Stomach smooth muscle (tissue), 2 donors: ENCODE data around the gene SH2D7.

Source experiments
- H3K27ac ChIP-seq: one replicate; pipeline ENCODE4 v1.7.0; 2013; ENCODE audit warnings: mild to moderate bottlenecking, low read length, inconsistent platforms
- H3K27me3 ChIP-seq, 2 donors: one replicate each; pipeline ENCODE4 v1.7.0; 2013; ENCODE audit warnings: low read length in 2 of 2; ENCODE audit not compliant: insufficient read depth in 2 of 2, control insufficient read depth in 1 of 2
- H3K36me3 ChIP-seq, 2 donors: one replicate each; pipeline ENCODE4 v1.7.0; 2013; ENCODE audit warnings: low read length in 2 of 2; ENCODE audit not compliant: control insufficient read depth in 2 of 2, insufficient read depth in 2 of 2
- H3K4me1 ChIP-seq: one replicate; pipeline ENCODE4 v1.7.0; 2013; ENCODE audit warnings: low read length; ENCODE audit not compliant: control insufficient read depth, insufficient read depth
- H3K4me3 ChIP-seq, 2 donors: one replicate each; pipeline ENCODE4 v1.7.0; 2013; ENCODE audit warnings: low read length in 2 of 2
- H3K9ac ChIP-seq, 2 donors: one replicate each; pipeline ENCODE4 v1.7.0; 2013; ENCODE audit warnings: low read length in 2 of 2, mild to moderate bottlenecking in 1 of 2
- H3K9me3 ChIP-seq, 2 donors: one replicate each; pipeline ENCODE4 v1.7.0; 2013; ENCODE audit warnings: low read length in 2 of 2; ENCODE audit not compliant: control insufficient read depth in 2 of 2
- donor health status: healthy.
- donor health status: Pancreatic carcinoma.

The SH2D7 gene

DNA sequence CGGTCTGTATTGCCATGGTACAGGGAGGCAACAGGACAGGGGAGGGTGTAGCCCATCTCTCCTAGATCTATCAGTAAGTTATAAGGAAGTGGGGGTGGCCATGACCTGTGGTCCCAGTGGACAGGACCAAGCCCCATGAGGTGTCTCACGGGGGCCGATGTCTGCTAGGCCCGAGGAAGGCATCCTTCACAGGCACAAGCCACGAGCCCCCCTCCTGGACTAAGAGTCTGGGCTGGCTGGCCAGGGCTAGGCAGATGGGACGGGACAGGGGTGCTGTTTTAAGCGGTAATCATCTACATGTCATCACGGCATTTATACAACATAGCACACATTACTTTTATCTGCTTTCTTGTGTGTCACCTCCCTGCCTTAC lies 12.3 kb upstream of the SH2D7 start:
- no peaks in the 10 kb centered on the region for H3K9me3 ChIP-seq
- no peaks in the 10 kb centered on the region for H3K27me3 ChIP-seq
- H3K27ac ChIP-seq: no peak overlapping the region
- H3K4me1 ChIP-seq: peaks cover 24% of the 10 kb centered on the region
- no peak overlapping the region for H3K9ac ChIP-seq
- no peak overlapping the region for H3K4me3 ChIP-seq
- no peaks in the 10 kb centered on the region for H3K36me3 ChIP-seq

DNA sequence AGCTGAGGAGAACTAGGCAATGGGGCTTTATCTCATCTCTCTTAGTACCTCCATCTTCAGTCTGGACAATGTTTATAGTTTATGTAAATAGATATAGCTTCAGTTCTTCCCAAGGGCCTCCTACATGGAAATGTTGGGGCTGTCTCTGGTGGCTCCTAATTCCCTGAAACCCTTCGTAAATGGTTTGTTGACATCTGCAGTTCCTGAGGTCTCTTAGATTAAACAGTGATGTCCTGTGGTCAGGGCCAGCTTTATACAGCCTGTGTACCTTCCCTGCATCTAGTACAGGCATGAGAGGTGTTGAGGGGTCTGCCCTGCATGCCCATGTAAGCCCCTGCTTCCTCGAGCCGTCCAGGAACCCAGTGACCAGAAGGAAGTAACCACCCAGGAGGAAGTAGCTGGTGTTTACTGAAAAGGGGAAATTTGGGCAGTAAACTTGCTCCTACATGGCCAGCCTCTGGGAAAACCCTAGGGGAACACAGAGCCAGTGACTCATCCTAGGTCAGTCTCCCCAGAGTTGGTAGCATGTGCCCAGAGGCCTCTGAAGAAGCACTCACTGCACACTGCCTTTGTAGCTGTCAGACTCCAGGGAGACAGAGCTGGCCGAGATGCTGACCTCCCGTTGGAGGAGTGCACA lies 10.1 kb upstream of the SH2D7 start:
- Histone ChIP-seq H3K36me3 (no peaks in the 10 kb centered on the region), H3K9me3 (no peaks in the 10 kb centered on the region), H3K9ac (no peak overlapping the region), H3K4me3 (no peak overlapping the region), H3K27ac (no peak overlapping the region), H3K27me3 (no peaks in the 10 kb centered on the region), H3K4me1 (peaks cover 8% of the 10 kb centered on the region)

DNA sequence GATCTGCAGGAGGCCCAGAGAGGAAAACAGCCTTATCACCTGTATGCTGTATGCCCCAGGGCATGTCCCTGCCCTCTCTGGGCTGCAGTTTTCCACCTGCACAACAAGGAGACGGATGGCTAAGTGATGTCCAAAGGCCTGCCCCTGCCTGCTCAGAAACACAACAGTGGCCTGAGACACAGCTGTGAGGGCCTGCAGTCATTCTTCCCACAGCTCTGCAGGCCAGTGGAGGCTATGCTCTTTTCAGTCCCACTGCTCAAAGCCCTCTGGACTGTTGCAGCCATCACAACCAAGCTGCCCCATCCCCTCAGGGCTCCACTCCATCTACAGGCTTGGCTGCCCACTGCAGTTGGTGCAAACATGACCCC lies 9.6 kb upstream of the SH2D7 start:
- Histone ChIP-seq H3K9ac (no peak overlapping the region), H3K27me3 (no peaks in the 10 kb centered on the region), H3K9me3 (no peaks in the 10 kb centered on the region), H3K4me3 (no peak overlapping the region), H3K27ac (no peak overlapping the region), H3K36me3 (no peaks in the 10 kb centered on the region), H3K4me1 (peaks cover 8% of the 10 kb centered on the region)

DNA sequence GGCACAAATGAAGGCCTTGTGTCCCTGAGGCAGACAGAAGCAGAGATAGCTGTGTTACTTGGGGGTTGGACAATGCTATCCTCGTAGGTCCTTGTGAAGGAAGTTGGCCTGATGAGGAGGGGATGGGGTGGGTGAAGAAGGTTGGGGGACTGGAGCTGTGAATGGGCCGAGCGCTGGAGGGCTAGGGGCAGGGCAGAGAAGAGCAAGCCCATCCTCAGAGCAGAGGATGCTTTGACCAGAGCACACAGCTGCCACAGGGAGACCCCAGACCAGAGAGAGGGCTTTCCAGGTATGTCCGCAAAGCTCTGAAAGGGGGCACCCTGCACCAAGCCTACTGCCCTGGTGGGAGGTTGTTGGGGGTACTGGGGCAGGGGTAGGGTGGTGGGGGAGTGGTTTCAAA lies 9.2 kb upstream of the SH2D7 start:
- Histone ChIP-seq H3K9me3 (no peaks in the 10 kb centered on the region), H3K4me1 (peaks cover 5% of the 10 kb centered on the region), H3K9ac (no peak overlapping the region), H3K27ac (no peak overlapping the region), H3K27me3 (no peaks in the 10 kb centered on the region), H3K4me3 (no peak overlapping the region), H3K36me3 (no peaks in the 10 kb centered on the region)

DNA sequence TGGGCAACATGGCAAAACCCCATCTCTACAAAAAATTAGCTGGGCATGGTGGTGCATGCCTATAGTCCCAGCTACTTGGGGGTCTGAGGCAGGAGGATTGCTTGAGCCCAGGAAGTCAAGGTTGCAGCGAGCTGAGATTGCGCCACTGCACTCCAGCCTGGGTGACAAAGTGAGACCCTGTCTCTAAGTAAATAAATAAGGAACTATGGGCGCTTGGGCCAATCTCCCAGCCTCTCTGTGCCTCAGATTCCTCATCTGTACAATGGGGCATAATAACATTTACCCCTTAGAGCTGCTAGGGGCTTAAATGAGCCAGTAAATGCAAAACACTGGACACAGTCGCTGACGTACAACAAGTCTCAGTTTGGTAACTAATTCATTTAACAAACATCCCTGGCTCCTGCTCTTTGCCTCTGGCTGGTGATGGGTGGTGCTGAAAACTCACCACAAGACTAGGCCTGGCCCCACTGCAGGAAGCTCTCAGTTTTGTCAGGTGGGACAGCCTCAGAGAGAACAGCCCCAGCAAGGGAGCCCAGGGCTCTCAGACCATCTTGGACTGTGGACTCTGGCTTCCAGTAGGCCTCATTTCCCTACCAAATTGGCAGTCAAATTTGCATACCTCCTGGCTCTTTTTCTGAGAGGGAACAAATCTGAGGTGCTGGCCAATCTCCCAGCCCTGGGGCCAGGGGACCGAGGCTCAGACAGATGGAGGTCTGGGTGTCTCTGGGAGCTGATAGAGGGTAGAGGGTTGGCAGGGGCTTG lies 8.5 kb upstream of the SH2D7 start:
- Histone ChIP-seq H3K4me3 (no peak overlapping the region), H3K4me1 (peaks cover 5% of the 10 kb centered on the region), H3K36me3 (no peaks in the 10 kb centered on the region), H3K27ac (no peak overlapping the region), H3K9me3 (no peaks in the 10 kb centered on the region), H3K27me3 (no peaks in the 10 kb centered on the region), H3K9ac (no peak overlapping the region)

DNA sequence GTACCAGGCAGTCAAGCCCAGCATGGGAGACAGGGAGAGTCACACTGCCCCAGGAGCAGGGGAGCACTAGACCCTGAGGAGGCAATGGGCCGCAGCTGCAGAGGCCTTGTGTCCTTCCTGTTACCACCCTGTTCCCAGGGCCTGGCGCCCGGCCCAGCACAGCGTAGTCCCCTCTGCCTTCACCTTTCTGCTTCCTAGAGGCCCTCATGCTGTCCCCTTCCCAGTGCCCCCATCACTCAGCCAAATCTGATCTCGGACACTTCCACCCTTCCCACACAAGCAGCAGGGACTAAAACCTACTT lies 8.0 kb upstream of the SH2D7 start:
- Histone ChIP-seq H3K36me3 (no peaks in the 10 kb centered on the region), H3K4me1 (peaks cover 5% of the 10 kb centered on the region)

DNA sequence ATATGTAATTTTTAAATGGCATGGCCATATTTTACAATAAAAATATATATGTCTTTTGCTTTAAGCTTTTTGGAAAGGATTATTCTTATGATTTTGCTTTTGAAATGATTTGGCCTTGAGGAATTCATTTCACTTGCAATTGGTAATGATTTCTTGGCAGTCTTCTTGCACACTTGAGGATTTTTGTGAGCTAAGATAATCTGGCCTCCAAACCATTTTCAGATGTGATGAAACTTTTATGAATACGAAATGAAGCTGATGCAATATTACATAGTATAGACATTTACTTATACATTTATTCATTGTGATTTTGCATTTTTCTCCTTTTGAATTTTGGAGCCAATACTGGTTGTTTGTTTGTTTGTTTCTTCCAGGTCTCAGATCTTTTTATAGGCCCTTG lies 6.4 kb upstream of the SH2D7 start:
- Histone ChIP-seq H3K27ac (no peak overlapping the region), H3K9ac (no peak overlapping the region), H3K27me3 (no peaks in the 10 kb centered on the region), H3K9me3 (no peaks in the 10 kb centered on the region), H3K4me3 (no peak overlapping the region), H3K4me1 (peaks cover 5% of the 10 kb centered on the region), H3K36me3 (no peaks in the 10 kb centered on the region)

More for the DNA sequence above, 8.0 kb upstream of the SH2D7 start:
- no peak overlapping the region for H3K9ac ChIP-seq
- no peaks in the 10 kb centered on the region for H3K9me3 ChIP-seq
- no peak overlapping the region for H3K4me3 ChIP-seq
- no peaks in the 10 kb centered on the region for H3K27me3 ChIP-seq
- no peak overlapping the region for H3K27ac ChIP-seq

DNA sequence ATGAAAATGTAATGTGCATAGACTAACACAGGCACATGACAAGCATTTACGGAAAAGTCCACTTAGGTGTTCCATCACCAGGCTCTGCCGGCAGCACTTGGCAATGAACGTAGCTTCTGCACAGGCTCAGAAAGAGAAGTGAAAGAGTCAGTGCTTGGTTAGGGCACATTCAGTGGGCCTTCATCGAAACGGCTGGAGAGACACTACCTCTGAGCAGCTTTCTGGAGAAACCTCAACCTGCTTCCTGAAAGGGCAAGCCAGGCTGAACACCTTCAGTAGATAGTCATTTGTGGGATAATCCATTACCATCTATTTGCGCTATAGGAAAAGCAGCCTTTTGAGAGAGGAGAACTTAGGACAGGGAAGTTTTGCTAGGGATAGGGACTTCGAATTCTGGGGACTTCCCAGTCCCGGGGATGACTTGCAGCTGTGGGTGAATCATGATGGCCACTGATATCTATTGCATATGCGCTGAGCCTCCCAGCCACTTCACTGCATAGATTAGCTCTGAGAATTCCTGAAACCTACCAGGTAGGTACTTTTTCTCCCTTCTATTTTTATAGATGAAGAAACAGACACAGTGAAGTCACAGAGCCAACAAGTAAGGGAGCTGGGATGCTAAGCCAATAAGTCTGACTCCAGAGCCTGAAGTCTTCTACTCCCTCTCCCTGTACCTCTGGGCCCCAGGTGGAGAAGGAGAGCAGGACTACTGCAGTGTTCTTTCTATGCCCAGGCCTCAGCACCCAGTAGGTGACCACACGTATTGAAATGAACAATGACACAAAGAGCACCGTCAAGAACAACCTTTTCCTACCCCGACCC lies 4.2 kb upstream of the SH2D7 start:
- Histone ChIP-seq H3K27me3 (no peaks in the 10 kb centered on the region), H3K36me3 (no peaks in the 10 kb centered on the region), H3K9me3 (no peaks in the 10 kb centered on the region), H3K27ac (no peak overlapping the region), H3K4me1 (peaks cover 12% of the 10 kb centered on the region), H3K4me3 (no peak overlapping the region), H3K9ac (no peak overlapping the region)

DNA sequence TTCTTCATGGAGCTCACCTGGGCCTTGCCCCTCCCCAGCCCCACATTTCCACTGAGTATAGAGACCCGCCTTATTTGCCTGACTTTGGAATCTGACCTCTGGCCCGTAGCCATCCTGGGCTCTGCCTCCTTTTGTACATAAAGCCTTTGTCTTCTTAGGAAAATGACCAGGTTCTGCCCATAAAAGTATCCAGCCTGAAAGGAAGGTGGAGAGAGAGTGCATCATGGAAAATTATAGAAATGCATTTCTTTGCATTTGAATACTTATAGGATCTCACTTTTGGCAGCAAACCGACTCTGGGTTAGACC lies 3.6 kb upstream of the SH2D7 start:
- peaks cover 18% of the 10 kb centered on the region for H3K4me1 ChIP-seq
- no peak overlapping the region for H3K9ac ChIP-seq
- no peaks in the 10 kb centered on the region for H3K9me3 ChIP-seq
- H3K27me3 ChIP-seq: no peaks in the 10 kb centered on the region
- no peaks in the 10 kb centered on the region for H3K36me3 ChIP-seq
- no peak overlapping the region for H3K4me3 ChIP-seq
- H3K27ac ChIP-seq: no peak overlapping the region

DNA sequence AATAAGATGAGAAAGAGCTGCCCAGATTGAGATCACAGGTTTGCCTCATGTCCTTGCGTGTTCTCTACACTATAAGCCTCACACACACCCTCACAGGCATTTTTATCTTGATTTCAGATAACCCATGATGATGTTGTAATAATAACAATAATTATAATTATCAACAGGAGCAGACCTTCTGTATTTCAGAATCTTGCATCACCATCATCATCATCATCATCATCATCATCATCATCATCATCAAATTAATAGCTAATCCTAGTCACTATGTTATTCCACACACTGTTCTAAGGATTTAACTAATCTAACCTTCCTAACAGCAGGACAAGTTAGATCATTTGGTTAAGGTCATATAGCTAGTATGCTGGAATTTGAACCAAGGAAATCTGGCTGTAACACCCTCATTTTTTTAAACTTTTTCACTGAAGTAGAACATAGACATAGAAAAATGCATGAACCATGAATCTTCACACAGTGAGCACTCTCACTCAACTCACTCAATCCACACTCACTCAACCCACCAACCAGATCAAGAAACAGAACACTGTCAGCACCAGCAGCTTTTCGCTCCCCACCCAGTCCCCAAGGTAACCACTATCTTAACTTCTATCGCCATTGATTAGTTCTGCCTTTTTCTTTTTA lies 1.8 kb upstream of the SH2D7 start:
- H3K9me3 ChIP-seq: no peaks in the 10 kb centered on the region
- H3K4me1 ChIP-seq: peaks cover 25% of the 10 kb centered on the region
- H3K36me3 ChIP-seq: no peaks in the 10 kb centered on the region
- H3K4me3 ChIP-seq: no peak overlapping the region
- no peak overlapping the region for H3K27ac ChIP-seq
- no peak overlapping the region for H3K9ac ChIP-seq
- no peaks in the 10 kb centered on the region for H3K27me3 ChIP-seq
